ENCODE measurements around the gene CYP4X1. TPM values are rescaled to one million over a fixed set of nuclear protein-coding genes. Genes with fewer than 3 reads are reported as not detected.

CYP4X1 gene
- polyA plus RNA-seq, 3 donors, result not detected

DNA sequence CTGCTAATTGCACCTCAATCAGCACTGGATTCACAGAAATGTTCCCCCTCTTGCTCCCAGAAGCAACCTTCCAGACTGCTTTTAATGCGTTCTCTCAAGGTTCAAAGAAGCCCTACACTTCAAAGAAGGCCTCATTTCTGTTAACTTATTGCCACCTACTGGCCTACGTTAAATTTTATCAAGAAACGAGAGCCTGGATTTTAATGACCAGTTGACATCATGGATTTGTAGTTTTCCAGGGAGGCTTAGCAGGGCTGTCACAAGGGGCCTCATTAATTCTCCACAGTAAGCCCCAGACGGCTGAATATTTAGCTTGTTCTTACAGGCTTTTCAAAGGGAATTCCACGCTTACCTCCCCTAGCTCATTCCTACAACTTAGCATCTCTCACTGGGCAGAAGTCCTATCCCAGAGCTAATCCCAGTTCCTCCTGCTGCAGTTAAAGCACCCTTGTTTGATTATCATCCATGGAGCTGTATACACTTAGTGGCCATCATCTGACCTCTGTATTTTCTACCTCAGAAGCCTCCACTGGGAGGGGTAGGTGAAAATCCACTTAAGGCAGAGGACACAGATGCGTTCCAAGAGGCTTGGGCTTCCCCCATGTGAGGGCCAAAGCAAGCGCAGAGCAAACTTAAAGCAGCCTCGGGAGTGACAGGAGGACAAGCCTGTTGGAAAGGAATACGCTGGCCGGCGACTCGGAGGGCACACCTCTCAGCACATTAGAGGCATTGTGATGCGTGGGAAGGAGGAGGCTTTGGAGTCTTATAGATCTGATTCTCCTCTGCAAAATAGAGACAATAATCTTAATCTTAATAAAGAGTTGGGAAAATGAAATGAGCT lies 32.2 kb upstream of the CYP4X1 start:
- no peaks in the 10 kb centered on the region for H3K36me3 ChIP-seq (replicated peaks in 1 of 2; ENCODE audit: control insufficient read depth in 1 of 2, insufficient read depth in 2 of 2, low read length in 2 of 2)
- Mint-ChIP-seq H3K27me3 (ENCODE audit: low read depth in 3 of 3) (peaks cover 1 to 19% (median 6%) of the 10 kb centered on the region in 3 donors), H3K4me3 (no peak overlapping the region), H3K9me3 (no peaks in the 10 kb centered on the region), H3K27ac (peak overlapping the region in 1 of 7 donors; percentile 72), H3K4me1 (no peaks in the 10 kb centered on the region), H3K36me3 (no peaks in the 10 kb centered on the region)
- H3K9ac ChIP-seq (ENCODE audit: insufficient read depth, low read length, poor library complexity, severe bottlenecking), result no peak overlapping the region
- no peak overlapping the region for H2AFZ ChIP-seq (ENCODE audit: insufficient read depth, low read depth, low read length, poor library complexity, severe bottlenecking)
- H3K4me2 ChIP-seq (replicated peaks; ENCODE audit: extremely low read depth, low read length, poor library complexity, severe bottlenecking), result no peak overlapping the region
- 68% methylated on average over 5 of the region's 13 CpGs for WGBS (ENCODE audit: insufficient coverage)
- no peak for DNase-seq
- H3K79me2 ChIP-seq (ENCODE audit: insufficient read depth, low read length), result no peaks in the 10 kb centered on the region
- no peak overlapping the region for H3K27ac ChIP-seq (ENCODE audit: low read depth in 1 of 2, low read length in 2 of 2)
- H3K4me1 ChIP-seq (ENCODE audit: control insufficient read depth in 1 of 2, insufficient read depth in 2 of 2, low read length in 2 of 2), result no peaks in the 10 kb centered on the region
- no peaks in the 10 kb centered on the region for H3K9me3 ChIP-seq (replicated peaks in 1 of 2; ENCODE audit: control insufficient read depth in 1 of 2, insufficient read depth in 1 of 2, low read length in 2 of 2)
- H4K20me1 ChIP-seq (ENCODE audit: insufficient read depth, low read length), result no peaks in the 10 kb centered on the region
- intact Hi-C loops (cut with micrococcal nuclease), result no loop called here
- no peak for TF ChIP-seq CTCF (IDR thresholded peaks at IDR 0.05)
- H3K4me3 ChIP-seq (replicated peaks in 1 of 3; ENCODE audit: low read depth in 2 of 3, low read length in 3 of 3), result no peak overlapping the region
- no peaks in the 10 kb centered on the region for H3K27me3 ChIP-seq (ENCODE audit: control insufficient read depth in 2 of 2, insufficient read depth in 2 of 2, low read length in 2 of 2)

- peaks cover 0 to 2% of the 10 kb centered on the region in 2 donors for H3K27me3 ChIP-seq (ENCODE audit: control insufficient read depth in 2 of 2, insufficient read depth in 2 of 2, low read length in 2 of 2)
- intact Hi-C loops (cut with micrococcal nuclease), result no loop called here
- WGBS (ENCODE audit: insufficient coverage), result 11% methylated on average over 3 of the region's 3 CpGs
Measured at GRCh38 chr1:46996659-46997281, 26.7 kb upstream of the CYP4X1 start.

More at GRCh38 chr1:46996659-46997281, 26.7 kb upstream of the CYP4X1 start:
- Mint-ChIP-seq H3K9me3 (no peaks in the 10 kb centered on the region), H3K36me3 (no peaks in the 10 kb centered on the region), H3K27ac (no peak overlapping the region), H3K4me3 (no peak overlapping the region), H3K4me1 (no peaks in the 10 kb centered on the region), H3K27me3 (ENCODE audit: low read depth in 3 of 3) (peaks cover 8 to 23% (median 10%) of the 10 kb centered on the region in 3 donors)
- no peak for TF ChIP-seq CTCF (IDR thresholded peaks at IDR 0.05)
- Histone ChIP-seq H2AFZ (ENCODE audit: insufficient read depth, low read depth, low read length, poor library complexity, severe bottlenecking) (no peak overlapping the region), H3K4me3 (replicated peaks in 1 of 3; ENCODE audit: low read depth in 2 of 3, low read length in 3 of 3) (no peak overlapping the region), H3K27ac (ENCODE audit: low read depth in 1 of 2, low read length in 2 of 2) (no peak overlapping the region), H3K4me2 (replicated peaks; ENCODE audit: extremely low read depth, low read length, poor library complexity, severe bottlenecking) (no peak overlapping the region), H4K20me1 (ENCODE audit: insufficient read depth, low read length) (no peaks in the 10 kb centered on the region), H3K36me3 (replicated peaks in 1 of 2; ENCODE audit: control insufficient read depth in 1 of 2, insufficient read depth in 2 of 2, low read length in 2 of 2) (no peaks in the 10 kb centered on the region), H3K4me1 (ENCODE audit: control insufficient read depth in 1 of 2, insufficient read depth in 2 of 2, low read length in 2 of 2) (no peaks in the 10 kb centered on the region), H3K9me3 (replicated peaks in 1 of 2; ENCODE audit: control insufficient read depth in 1 of 2, insufficient read depth in 1 of 2, low read length in 2 of 2) (no peaks in the 10 kb centered on the region), H3K79me2 (ENCODE audit: insufficient read depth, low read length) (no peaks in the 10 kb centered on the region), H3K9ac (ENCODE audit: insufficient read depth, low read length, poor library complexity, severe bottlenecking) (no peak overlapping the region)
- DNase-seq, result no peak

All from CD14-positive monocyte (primary cell).